Activated gamma-delta T cell treated with anti-CD3 and anti-CD28 coated beads, Interleukin-2, amount 50 U/mL, for 16 hours (primary cell): ENCODE data around the gene MFSD1.

Experiments
- DNase-seq: peaks from one replicate; pipeline ENCODE4 v3.0.0-alpha.2; 2020; ENCODE audit warnings: low read depth

The MFSD1 gene

DNA sequence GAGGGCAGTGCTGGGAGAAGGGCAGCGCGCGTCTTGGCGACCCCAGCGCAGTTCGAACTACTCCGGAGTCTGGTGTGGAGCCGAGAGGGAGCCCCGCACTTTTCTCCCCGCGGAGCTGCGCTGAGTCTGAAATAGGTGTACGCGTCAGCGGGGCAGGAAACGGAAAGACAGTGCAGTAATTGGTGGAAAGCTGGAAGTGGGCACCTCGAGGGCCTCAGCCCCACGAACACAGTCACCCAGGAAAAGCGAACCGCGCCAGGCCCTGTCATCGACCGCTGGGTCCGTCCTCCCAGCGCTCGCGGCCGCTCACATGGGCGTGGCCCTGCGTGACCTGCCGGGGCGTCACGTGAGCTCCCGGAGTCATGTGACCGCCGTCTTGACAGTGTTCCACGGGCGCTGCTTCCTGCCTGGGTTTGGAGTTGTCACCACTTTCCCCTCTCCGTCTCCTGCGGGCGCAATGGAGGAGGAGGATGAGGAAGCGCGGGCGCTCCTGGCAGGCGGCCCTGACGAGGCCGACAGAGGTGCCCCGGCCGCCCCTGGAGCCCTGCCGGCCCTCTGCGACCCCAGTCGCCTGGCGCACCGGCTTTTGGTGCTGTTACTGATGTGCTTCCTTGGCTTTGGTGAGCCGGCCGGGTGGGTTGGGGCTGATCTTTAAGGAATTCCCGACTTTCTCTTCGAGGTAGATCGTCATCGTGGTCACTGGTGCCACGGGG lies at the start of gene MFSD1:
TSS of gene MFSD1 (plus strand) at position 359 of the 713 bp plus-strand sequence. CDS start at position 458, 99 bp downstream.
- peak; percentile 73 for DNase-seq

DNA sequence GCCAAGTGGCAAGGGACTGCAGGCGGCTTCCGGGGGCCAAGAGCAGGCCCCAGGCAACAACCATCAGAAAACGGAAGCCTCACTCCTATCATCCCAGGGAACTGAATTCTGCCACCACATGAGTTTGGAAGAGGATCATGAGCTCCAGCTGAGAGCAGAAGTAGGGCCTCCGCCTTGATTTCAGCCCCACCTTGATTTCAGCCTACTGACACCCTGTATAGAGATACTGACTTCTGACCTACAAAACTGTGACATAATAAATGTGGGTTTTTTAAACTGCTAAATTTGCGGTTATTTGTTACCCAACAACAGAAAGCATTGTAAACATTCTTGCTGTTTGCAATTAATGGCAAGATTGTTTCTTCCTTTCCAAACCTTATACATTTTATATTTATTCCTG lies 48.0 kb upstream of the MFSD1 start:
- no peak for DNase-seq

DNA sequence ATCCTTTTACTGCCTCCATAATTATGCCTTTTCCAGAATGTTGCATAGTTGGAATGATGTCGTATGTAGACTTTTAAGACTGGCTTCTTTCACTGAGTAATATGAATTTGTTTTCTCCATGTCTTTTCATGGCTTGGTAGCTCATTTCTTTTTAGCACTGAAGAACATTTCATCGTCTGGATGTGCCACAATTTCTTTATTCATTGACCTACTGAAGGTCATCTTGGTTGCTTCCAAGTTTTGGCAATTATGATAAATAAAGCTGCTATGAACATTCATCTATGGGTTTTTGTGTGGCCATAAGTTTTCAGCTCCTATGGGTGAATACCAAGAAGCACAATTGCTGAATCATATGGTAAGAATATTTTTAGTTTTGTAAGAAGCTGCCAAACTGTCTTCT lies 46.4 kb upstream of the MFSD1 start:
- DNase-seq, result no peak

DNA sequence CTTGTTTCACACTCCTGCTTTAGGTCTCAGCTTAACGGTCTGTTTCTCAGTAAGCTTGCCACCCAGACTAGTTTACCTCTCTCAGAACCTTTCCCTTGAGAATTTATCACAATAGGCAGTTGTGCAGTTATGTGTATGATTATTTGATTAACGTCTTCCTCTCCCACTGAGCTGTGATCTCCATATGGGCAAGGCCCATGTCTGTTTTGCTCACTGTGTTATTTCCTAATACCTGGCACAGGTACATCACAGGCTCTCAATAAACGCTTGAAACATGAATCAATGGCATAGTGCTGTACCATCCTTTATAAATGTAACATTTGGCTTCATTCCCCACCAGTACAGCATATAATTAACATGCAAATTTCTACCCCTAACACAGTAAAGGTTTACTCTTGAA lies 40.5 kb upstream of the MFSD1 start:
- DNase-seq, result no peak

DNA sequence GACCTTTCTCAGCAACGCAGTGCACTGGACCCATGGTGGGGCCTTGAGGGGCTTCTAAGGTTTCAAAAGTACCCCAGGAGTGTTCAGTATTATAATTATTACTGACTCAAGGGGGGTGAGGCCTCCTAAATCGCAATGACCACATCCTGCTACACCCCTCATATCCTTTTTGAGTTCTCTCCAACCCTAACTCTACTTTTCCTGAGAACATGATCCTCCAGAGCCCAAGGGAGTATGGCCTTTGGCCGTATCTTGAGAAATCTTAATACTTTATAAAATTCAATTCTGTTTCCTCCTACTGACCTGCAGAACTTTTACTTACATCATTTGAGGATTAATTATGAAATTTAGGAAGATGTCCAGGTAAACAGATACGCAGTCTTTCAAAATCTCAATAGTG lies 39.2 kb upstream of the MFSD1 start:
- no peak for DNase-seq

- DNase-seq, result no peak
Measured at GRCh38 chr3:158763421-158763820, 38.4 kb upstream of the MFSD1 start.

- DNase-seq, result no peak
Measured at GRCh38 chr3:158765518-158766205, 36.2 kb upstream of the MFSD1 start.

DNA sequence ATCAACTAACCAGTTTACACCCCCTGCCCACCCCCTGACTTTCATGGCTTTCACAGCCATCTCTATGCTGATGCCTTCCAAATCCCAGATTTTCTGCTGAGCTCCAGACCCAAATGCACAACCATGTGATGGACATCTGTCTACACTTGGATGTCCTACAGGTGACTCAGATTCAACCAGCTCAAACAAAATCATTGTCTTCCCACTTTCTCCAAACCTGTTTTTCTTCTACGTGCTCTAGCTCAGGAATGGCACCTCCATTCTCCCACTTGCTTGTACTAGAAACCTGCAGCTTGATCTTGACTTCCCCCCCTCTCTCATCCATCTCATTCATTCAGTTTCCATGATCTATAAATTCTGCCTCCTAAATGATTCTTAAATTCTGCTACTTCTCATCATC lies 35.5 kb upstream of the MFSD1 start:
- no peak for DNase-seq

DNA sequence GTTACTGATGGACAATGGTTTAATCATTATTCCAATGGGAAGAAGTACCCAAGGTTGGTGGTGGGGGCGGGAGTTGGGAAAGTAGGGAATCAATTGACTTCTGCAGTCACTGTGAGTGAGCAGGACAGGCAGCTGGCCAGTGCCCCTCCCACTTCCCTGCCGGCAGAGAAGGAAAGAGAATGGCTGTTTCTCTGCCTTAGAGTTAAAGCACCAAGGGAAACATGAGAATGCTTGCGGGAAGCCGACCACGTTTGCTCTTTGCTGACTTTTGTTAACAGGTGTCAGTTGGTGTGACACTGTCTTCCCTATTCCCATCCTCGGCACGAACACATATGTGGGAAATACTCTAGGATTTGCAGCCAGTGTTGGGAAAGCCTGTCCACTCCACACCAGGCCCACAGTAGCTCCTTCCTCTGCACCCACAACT lies 33.5 kb upstream of the MFSD1 start:
- no peak for DNase-seq

DNA sequence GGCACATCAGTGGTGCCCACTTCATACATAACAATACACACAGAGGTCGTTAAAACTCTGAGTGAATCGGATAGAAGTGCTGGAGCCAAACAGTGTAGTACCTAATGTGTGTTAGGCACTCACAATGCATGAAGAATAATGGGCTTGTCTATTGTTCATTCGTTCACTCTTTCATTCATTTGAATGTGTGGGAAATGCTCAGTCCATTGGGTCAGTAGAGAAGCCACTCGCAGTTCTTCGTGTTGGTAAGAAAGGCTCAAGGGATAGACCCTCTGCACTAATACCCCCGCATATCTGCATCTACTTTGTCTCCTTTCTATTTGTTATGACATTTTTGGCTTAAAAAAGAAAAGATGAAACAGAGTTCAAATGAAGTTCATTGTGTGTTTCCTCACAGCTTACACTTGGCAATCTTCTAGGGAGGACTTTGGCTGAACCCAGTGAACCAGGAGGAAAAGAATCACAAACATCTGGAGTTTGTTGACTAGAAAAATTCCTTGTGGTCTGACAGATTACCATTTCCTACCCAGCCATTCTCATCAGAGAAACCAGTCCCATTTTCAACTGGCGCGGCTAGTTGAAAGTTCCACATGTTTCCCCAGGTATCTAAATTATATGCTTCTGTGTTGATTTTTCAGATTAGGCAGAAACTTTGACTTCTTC lies 32.8 kb upstream of the MFSD1 start:
- no peak for DNase-seq

DNA sequence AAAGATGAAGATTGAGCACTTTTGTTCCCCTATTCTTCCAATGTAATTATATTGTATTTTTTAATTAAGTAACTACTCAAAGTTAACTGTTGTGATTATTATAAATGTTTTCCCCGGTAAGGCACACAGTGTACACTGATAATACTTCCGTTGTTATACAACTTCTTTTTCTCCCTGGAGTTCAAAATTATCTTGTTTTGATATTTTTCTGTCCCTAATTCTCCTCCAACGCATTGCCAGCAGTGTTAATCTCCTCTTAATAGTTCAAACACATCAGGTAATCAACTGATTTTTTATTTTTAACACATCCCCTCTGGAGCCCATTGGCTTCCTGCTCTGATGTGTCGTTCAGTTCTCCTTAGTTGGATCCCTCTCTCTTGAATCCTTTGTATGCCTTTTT lies 32.3 kb upstream of the MFSD1 start:
- no peak for DNase-seq

- DNase-seq, result no peak
Measured at GRCh38 chr3:158769952-158770740, 31.7 kb upstream of the MFSD1 start.

- no peak for DNase-seq
Measured at GRCh38 chr3:158770741-158771350, 31.0 kb upstream of the MFSD1 start.

GRCh38 chr3:158771577-158771976 lies 30.3 kb upstream of the MFSD1 start:
- no peak for DNase-seq

DNA sequence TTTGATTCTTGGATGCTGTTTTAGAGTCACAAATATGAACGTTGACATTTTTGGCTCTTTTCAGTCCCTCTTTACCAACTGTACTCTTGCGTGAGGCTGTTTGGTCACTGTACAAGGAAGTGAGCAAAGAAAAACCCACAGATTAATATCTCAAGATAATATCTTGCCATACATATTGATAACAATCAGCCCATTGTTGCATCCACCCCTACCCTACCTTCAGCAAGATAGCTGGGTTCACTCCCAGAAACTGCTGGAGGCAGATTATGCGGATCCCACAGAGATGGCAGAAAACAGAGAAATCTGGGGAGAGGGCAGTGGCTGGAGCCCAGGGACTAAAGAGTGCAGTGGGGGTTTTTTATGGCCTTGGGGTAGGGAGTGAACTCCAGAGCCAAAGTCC lies 29.9 kb upstream of the MFSD1 start:
- DNase-seq, result no peak

- DNase-seq, result no peak
Measured at GRCh38 chr3:158773166-158773565, 28.7 kb upstream of the MFSD1 start.

DNA sequence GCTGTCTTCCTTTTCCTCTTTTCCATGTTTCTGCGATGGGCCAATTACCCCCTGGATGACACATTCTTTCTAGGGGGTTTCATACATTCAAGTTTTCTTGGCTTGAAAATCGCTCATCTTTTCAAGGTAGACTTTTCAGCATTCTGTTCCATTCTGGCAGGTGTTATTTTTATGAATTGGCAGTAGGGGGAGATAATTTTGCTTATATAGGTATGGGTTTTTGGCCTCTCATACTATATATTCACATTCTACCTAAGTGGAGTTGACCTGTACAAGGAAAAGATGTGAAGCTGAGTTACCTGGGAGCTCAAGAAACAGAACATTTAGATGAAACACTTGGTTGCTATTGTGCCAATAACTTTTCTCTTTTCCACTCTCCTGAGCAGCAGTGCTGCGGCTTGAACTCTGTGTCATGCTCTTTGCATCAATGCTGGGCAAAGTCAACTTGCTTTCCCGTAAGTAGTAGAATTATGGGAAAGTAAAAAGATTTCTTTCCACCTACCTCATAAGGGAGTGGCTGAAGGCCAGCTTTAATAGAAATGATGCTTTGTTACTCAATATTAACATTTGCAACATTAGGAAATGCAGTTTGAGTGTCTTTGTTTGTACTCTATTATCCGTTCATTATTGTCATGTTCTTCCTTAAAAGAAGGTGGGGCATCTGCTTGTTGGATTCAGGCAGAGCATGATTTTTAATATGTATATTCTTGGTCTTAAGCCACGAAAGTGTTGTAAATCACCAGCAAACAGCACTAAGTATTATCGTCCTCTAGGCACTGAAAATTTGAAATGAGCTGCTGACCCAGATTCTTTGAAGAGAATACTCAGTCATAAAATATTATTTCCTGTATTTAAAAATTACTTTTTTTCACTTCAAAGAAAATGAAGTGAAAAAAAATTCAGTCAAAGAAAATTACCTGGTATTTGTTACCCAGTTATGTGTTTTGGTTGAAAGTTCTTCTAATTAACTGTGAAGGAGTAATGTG lies 27.7 kb upstream of the MFSD1 start:
- DNase-seq, result no peak

GRCh38 chr3:158774965-158775364 lies 26.9 kb upstream of the MFSD1 start:
- DNase-seq, result no peak

DNA sequence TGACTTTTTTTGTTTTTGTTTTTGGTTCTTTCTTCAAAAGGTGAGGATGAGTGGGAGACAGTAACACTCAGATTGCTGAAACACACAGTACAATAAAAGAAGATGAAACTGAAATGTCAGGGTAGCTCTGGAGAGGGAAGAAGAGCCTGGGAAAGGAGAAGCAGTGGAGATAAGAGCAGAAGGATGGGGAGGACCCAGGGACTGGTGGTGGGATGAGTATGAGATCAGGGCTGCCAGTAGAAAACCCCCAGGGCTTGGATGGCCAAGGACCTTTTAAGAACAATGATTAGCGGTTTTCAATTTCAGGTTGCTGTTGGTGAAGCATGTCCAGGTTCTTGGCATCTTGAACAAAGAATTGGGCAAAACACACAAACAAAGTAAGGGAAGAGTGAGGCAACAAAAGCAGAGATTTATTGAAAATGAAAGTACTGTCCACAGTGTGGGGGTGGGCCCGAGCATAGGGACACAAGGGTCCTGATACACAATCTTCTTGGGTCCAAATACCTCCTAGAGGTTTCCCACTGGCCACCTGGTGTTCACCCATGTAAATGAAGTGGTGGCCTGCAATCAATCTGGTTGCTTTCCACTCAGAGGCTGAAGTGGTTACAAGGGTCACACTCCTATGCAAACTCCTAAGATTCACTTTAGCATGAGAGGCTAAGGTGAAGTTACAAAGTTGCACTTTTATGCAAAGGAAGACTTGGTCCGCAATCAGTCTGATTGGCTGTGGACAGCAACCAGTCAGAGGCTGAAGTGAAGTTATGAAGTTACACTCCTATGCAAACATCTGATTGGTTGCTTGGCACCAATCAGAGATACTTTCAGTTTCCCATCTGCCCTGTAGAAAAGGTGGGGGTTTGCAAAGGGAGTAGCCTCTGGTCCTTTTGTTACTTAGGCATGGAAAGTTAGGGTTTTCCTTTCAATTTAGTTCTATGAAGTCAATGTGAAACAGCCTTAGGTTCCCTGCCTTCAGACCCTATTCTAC lies 26.1 kb upstream of the MFSD1 start:
- DNase-seq, result no peak

- DNase-seq, result no peak
Measured at GRCh38 chr3:158776531-158776930, 25.3 kb upstream of the MFSD1 start.
